ENCODE results near the gene ABCB6.

DNA sequence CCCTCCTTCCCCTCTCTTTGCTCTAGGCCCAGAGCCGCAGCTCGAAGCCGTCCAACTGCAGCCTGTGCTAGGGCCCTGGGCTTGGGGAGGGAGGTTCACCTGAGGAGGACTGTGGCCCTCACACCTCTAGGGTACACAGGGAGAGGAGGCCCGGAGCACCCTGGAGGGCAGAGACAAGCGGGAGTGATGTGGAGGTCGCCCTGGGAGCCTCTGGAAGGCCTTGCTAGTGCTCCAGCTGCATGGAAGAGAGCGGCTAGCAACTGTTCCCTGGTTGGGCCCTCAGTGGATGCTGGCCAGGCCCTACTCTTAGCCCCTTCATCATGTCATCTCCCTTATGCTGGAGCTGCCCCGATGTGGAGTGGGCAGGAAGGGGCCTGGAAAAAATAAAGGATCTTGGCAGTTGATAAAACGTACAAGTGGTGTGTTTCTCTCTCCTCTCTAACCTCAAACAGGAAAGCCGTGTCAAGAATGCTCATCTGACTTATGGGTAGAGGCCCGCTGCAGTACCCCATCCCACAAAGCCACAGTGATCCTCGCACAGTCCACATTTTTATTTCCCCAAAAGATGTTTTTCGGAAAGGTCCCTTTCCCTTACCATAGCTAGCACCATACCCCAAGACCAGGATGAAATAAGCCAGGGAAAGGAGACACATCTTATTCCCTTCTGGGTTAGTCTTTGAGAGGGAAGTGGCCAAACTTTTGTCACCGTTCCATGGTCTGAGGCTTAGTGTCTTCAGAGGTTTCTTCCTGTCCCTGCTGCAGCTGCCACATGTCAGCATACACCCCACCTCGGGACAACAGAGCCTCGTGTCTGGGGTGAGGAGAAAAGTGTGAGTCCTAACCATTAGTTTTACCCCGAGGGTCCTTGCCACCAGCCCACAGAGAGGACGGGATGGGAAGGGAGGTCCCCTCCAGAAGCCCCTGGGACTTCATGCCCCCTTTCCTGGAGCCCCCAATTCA lies 9.2 kb downstream of the ABCB6 start:
- no peak for TF ChIP-seq CTCF (IDR thresholded peaks at IDR 0.05)
- no peak for TF ChIP-seq POLR2A (IDR thresholded peaks at IDR 0.05)
